Suprapubic skin (tissue), 4 donors: ENCODE measurements around the gene RNASEL.

Experiments
- POLR2A ChIP-seq, 2 donors: fragments of 450-650 bp; IDR thresholded peaks; one replicate each; pipeline ENCODE4 v1.6.1; 2017; ENCODE audit warnings: antibody characterized with exemption in 2 of 2, mild to moderate bottlenecking in 2 of 2, moderate library complexity in 2 of 2
- POLR2AphosphoS5 ChIP-seq, 3 donors: sonication (generic); formaldehyde crosslinking; IDR thresholded peaks; one replicate each; pipeline ENCODE4 v1.6.1; 2017; ENCODE audit warnings: antibody characterized with exemption in 3 of 3
- TF ChIP-seq, protein P1 (sequence below), 2 donors: fragments of 200-600 bp in 1 of 2; fragments of 450-650 bp in 1 of 2; sonication (generic) in 1 of 2; IDR thresholded peaks; one replicate each; pipeline ENCODE4 v1.5.1; 2016 to 2019; ENCODE audit warnings: antibody characterized with exemption in 2 of 2, mild to moderate bottlenecking in 1 of 2, moderate library complexity in 1 of 2

DNA sequence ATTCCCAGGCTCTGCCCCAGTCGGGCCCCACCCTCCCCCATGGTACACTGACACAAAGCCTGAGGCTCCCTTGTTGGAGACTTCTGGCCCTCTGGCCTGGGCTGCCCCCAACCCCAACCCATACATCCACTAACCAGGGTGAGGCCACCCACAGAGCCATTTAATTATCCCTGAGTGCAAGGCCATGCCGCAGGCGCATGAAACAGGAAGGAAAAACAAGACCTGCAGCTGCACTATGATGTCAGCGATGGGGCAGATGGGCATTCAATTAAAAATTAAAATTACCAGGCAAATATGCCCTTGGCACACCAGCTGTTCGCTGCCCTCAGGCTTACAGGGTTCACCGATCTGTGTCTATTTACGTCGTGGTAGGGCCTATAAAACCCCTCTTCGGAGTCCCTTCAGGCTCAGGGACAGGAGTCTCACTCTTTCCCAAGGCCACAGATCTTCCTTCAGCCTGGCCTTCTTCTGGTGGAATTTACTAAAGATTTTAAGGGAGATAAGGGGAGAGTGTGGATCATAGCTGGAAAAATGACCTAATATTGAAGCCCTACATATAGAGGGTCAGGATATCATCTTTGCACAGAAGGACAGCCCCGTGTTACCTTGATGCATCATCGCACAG lies 44.7 kb upstream of the RNASEL start:
- TF ChIP-seq, protein P1, sequence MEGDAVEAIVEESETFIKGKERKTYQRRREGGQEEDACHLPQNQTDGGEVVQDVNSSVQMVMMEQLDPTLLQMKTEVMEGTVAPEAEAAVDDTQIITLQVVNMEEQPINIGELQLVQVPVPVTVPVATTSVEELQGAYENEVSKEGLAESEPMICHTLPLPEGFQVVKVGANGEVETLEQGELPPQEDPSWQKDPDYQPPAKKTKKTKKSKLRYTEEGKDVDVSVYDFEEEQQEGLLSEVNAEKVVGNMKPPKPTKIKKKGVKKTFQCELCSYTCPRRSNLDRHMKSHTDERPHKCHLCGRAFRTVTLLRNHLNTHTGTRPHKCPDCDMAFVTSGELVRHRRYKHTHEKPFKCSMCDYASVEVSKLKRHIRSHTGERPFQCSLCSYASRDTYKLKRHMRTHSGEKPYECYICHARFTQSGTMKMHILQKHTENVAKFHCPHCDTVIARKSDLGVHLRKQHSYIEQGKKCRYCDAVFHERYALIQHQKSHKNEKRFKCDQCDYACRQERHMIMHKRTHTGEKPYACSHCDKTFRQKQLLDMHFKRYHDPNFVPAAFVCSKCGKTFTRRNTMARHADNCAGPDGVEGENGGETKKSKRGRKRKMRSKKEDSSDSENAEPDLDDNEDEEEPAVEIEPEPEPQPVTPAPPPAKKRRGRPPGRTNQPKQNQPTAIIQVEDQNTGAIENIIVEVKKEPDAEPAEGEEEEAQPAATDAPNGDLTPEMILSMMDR (IDR thresholded peaks at IDR 0.05): no peak
- TF ChIP-seq POLR2A (IDR thresholded peaks at IDR 0.05) (no peak), POLR2AphosphoS5 (IDR thresholded peaks at IDR 0.05) (no peak)
